HG03439 (cell line): Measurements from ENCODE around the gene GSTM2.
"Not testable (repeated sequence)": the region's sequence is repeated elsewhere in the genome, so short reads cannot be mapped to it uniquely, and the experiment has no call there.

ENCODE experiments used
- ATAC-seq: cut with Tn5 transposase; IDR thresholded peaks from one replicate; pipeline ENCODE4 v1.9.1; 2021; ENCODE audit warnings: mild to moderate bottlenecking, moderate library complexity; ENCODE audit not compliant: unreplicated experiment

Gene GSTM2

DNA sequence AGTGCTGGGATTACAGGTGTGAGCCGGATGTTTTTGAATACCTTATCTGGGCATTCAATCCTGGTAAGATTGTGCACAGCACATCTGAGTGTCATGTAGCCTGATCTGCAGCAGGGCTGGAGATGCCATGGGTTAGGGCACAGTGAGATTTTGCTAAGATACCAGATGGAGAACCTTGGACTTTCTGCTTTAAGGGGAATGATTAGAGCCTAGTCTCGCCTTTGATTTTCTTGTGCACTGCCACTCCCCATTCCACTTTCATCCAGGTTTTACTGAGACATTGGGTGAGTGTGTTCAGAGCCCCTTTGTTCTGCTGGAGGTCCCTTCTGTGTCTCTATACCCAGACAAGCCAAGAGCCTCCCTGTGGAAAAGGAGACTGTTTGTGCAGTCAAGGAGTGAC is 6.0 kb downstream of the GSTM2 start:
- ATAC-seq, result not testable (repeated sequence)

DNA sequence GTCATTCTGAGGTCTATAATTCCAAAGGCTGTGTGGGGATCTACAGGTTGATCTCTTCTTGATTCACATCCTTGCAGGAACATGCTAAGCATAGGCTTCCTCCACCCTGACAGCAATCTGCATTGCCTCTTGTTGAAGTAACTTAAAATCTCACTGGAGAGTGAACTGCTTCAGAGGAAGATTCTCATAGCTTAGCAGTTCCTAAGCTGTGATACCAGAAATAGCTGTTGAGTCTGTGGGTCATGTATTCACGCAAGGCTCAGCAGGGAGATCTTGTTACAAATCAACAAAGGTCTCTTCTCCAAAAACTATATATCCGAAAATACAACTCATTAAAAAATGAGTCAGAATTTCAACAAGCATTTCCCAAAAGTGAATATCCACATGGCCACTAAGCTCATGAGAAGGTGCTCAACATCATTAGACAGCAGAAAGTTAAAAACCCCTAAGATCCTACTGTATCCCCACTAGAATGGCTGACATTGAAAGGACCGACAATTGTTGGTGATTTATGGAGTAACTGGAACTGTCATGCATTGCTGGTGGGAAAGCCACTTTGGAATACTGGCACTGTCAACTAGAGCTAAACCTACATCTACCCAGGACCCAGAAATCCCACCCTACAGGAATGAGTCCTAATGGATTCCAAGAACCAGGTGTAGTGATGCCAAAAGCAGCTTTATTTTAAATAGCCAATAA is 9.0 kb downstream of the GSTM2 start:
- not testable (repeated sequence) for ATAC-seq

DNA sequence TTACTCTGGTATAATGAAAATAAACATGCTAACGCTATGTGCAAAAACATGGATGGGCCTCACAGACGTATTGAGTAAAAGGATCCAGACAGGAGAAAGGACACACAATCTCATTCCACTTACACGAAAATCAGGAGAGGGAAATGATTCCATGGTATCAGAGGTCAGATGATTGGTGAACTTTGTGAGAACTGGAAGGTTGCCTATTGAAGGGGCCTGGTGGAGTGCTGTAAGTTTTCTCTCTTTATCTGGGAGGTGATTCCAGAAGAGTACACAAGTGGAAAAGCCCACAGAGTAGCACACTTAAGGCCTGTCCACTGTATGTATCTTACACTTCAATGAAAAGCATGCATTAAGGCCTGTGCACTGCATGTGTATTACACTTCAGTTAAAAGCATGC is 9.6 kb downstream of the GSTM2 start:
- ATAC-seq, result no peak

DNA sequence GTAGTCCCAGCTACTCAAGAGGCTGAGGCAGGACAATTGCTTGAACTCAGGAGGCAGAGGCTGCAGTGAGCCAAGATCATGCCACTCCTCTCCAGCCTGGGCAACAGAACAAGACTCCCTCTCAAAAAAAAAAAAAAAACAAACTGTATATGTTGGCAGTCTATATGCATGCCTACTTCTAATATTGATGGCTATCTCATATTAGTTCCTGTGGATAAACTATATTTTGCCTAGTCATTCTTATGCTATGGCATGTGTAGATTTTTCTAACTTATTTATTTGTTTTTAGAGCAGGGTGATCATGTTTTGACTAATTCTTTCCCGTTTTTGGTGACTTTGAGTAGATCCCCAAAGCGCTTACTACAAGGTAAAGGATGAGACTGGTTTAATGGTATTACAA is 10.8 kb downstream of the GSTM2 start:
- not testable (repeated sequence) for ATAC-seq

DNA sequence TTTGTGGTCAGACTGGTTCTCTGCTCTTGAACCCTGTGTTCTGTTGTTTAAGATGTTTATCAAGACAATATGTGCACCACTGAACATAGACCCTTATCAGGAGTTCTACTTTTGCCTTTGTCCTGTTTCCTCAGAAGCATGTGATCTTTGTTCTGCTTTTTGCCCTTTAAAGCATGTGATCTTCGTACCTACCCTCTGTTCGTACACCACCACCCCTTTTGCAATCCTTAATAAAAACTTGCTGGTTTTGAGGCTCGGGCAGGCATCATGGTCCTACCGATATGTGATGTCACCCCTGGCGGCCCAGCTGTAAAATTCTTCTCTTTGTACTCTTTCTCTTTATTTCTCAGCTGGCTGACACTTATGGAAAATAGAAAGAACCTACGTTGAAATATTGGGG is 16.9 kb downstream of the GSTM2 start:
- not testable (repeated sequence) for ATAC-seq

DNA sequence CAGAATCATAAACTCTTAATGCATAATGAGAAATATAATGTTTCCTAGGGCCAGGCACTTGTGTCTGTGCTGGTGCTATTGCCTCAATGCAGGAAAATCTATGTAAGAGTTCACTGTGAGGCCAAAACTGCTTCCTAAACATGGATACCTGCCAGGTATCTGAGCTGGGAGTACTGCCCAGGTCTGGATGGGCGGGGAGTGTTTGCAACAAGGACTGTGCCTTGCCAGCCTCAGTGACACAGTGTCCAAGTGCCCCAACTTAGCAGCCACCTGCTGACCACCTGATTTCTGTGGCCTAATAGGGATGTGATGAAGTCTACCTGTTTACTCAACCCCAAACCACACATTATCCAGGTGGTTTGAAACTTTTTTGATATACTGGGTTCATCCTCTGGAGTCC is 17.5 kb downstream of the GSTM2 start:
- not testable (repeated sequence) for ATAC-seq

DNA sequence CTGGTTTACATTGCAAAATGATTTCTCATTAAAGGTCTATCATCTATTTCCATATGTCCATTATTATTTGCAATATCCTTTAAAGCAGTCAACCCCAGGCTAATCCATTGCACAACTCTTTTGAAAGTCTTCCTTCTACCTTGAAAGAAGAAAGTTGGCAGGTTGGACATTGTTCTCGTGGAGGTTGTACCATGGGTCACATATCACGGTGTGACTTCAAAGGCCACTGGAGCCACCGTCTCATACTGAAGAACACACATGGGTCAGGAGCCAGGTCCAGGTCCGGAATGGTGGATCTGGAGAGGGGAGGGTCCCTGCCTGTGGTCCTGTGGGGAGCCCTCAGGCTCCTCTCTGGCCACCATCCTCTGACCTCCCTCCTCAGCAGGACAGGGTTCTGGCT is 18.0 kb downstream of the GSTM2 start:
- ATAC-seq, result not testable (repeated sequence)

DNA sequence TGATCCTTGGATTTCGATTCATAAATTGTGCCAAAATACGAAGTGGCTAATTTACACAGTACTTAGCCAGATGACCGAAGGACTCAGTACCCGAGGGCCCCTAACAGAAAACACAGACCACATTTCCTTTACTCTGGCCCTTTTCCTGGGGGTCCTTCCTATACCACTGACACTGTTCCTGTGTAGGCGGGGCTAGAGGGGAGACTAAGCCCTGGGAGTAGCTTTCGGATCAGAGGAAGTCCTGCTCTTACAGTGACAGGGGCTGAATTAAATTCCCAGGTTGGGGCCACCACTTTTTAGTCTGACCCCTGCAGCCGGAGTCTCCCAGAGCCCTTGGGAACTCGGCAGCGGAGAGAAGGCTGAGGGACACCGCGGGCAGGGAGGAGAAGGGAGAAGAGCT is 19.3 kb downstream of the GSTM2 start:
- ATAC-seq, result not testable (repeated sequence)

DNA sequence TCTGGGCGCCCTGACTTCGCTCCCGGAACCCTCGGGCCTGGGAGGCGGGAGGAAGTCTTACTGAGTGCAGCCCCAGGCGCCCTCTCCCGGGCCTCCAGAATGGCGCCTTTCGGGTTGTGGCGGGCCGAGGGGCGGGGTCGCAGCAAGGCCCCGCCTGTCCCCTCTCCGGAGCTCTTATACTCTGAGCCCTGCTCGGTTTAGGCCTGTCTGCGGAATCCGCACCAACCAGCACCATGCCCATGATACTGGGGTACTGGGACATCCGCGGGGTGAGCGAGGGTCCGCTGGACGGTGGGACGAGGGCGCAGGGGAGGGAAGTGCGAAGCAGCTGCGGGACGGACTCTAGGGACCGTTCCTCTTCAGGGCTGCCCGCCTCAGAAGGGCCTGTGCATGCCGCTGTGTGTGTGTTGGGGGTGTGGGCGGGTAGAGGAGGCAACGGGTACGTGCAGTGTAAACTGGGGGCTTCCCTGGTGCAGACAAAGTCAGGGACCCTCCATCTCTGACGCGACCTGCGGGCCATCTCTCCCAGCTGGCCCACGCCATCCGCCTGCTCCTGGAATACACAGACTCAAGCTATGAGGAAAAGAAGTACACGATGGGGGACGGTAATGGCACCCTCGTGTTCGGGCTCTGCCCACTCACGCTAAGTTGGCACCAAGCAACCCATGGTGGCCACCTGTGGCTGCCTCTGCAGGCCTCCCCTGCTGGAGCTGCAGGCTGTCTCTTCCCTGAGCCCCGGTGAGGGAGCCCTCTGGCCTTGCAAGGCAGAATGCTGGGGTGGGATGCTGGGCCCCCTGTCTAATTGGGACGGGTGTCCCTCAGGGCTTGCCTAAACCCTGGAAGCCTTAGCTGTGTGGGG is 20.0 kb downstream of the GSTM2 start, which contains the start of gene GSTM1:
GSTM1 (plus strand) TSS at position 177 of the 859 bp plus-strand sequence; CDS start at position 234, 57 bp downstream.
- peak; percentile 94 for ATAC-seq

DNA sequence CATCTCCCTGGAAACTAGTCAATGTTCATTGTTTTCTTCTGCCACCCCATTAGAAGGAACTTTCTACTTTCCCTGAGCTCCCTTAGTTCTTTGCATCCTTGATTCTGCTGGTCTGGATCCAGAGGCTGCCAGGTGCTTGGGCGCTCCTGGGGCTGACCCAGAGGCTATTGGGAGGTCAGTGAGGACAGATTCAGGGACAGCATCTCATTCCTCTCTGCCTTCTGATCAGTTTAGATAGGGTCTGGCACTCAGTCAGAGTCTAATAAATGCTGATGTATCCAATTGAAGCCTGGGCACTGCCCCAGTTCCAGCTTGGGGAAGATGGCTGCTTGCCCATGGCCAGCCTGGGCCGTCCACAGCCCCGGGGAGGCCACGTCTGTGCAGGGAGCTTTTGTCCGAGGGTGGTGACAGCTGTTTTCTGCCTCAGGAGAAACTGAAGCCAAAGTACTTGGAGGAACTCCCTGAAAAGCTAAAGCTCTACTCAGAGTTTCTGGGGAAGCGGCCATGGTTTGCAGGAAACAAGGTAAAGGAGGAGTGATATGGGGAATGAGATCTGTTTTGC is 22.1 kb downstream of the GSTM2 start:
- ATAC-seq, result no peak

DNA sequence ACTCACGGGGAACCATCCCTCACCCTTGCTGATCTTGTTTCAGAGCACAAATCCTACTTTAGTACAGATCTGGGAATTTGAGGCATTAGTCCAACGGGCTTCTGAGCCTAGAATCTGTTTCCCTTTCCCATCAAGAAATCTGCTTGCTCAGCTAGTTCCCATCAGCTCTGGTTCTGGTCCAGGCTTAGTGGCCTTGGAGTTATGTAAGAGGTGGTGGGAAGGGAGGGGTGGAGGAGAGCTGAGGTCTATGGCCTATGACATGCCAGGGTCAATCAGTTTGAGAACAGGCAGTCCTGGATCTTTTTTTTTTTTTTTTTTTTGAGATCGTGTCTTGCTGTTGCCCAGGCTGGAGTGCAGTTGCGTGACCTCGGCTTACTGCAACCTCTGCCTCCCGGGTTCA is 23.9 kb downstream of the GSTM2 start:
- no peak for ATAC-seq

DNA sequence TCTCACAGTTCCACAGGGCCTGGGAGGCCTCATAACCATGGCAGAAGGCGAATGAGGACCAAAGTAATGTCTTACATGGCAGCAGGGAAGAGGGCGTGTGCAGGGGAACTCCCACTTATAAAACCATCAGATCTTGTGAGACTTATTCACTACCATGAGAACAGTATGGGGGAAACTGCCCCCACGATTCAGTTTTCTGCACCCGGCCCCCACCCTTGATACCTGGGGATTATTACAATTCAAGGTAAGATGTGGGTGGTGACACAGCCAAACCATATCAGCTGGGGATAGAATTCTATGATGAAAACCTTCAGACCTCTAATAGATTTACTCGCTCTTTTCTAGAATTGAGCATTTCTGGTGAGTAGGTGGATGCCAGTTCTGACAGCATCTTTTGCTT is 26.5 kb downstream of the GSTM2 start:
- not testable (repeated sequence) for ATAC-seq

DNA sequence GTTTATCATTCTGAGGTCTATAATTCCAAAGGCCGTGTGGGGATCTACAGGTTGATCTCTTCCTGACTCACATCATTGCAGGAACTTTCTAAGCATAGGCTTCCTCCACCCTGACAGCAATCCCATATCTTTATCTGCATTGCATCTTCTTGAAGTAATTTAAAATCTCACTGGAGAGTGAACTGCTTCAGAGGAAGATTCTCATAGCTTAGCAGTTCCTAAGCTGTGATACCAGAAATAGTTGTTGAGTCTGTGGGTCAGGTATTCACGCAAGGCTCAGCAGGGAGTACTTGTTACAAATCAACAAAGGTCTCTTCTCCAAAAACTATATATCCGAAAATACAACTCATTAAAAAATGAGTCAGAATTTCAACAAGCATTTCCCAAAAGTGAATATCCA is 27.3 kb downstream of the GSTM2 start:
- not testable (repeated sequence) for ATAC-seq

DNA sequence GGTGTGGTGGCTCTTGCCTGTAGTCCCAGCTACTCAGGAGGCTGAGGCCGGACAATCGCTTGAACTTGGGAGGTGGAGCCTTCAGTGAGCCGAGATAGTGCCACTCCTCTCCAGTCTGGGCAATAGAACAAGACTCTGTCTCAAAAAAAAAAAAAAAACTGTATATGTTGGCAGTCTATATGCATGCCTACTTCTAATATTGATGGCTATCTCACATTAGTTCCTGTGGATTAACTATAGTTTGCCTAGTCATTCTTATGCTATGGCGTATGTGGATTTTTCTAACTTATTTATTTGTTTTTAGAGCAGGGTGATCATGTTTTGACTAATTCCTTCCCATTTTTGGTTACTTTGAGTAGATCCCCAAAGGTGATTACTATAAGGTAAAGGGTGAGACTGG is 29.2 kb downstream of the GSTM2 start:
- no peak for ATAC-seq

DNA sequence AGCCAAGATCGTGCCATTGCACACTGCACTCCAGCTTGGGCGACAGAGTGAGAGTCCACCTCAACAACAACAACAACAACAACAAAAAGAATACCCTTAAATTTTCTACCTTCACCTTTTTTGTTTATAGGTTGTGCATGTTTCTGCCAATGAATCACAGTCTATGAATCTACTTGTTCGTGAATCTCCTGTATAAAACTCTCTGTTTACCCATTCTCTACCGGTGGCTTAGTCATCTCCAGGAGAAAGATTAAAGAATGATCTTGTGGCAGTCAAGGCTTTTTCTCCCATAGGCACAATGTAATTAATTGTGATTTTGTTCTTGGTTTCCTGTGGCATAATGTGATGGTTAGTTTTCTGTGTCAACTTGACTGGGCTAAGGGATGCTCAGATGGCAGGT is 30.0 kb downstream of the GSTM2 start:
- not testable (repeated sequence) for ATAC-seq

DNA sequence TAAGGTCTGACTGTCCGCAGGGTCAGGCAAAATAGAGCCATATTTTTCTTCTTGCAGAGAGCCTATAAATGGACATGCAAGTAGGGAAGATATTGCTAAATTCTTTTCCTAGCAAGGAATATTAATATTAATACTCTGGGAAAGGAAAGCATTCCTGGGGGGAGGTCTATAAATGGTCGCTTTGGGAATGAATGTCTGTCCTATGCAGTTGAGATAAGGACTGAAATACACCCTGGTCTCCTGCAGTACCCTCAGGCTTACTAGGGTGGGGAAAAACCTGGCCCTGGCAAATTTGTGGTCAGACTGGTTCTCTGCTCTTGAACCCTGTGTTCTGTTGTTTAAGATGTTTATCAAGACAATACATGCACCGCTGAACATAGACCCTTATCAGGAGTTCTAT is 35.1 kb downstream of the GSTM2 start:
- ATAC-seq, result not testable (repeated sequence)

DNA sequence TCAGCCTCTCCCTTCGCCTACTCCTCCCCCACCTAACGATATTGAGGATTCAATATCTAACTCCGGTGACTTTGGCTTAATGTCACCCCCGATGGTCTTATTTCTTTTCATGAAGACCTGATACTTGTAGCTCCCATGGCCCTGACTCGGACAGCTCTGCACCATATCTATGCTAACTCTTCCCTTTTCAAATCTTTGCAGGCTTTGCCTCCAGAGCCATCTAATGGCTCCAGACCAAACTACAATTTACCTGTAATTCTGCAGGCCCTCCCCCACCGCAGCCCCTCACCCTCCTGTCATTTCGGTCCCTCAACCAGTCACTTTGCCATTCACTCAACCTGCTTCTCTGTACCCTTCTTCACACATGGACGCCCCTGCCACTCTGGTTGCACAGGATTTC is 36.3 kb downstream of the GSTM2 start:
- ATAC-seq, result no peak

DNA sequence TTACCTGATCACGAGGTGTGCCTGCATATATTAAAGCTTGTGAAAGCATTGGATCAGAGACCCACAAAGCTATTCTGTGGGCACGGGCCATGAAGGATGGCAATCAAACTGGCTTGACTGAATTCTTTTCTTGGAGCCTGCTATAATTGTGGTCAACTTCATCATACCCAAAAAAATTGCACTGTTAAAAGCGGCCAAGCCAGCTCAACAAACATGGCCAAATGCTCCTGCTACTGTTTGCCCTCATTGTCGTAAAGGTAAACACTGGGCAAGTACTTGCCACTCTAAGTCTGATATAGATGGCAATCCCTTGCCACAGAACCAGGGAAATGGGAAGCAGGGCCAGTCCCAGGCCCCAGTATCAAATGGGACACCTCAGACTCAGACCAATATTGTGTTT is 37.6 kb downstream of the GSTM2 start:
- ATAC-seq, result no peak

DNA sequence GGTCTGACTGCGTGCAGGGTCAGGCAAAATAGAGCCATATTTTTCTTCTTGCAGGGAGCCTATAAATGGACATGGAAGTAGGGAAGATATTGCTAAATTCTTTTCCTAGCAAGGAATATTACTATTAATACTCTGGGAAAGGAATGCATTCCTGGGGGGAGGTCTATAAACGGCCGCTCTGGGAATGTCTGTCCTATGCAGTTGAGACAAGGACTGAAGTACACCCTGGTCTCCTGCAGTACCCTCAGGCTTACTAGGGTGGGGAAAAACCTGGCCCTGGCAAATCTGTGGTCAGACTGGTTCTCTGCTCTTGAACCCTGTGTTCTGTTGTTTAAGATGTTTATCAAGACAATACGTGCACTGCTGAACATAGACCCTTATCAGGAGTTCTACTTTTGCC is 41.1 kb downstream of the GSTM2 start:
- ATAC-seq, result not testable (repeated sequence)

DNA sequence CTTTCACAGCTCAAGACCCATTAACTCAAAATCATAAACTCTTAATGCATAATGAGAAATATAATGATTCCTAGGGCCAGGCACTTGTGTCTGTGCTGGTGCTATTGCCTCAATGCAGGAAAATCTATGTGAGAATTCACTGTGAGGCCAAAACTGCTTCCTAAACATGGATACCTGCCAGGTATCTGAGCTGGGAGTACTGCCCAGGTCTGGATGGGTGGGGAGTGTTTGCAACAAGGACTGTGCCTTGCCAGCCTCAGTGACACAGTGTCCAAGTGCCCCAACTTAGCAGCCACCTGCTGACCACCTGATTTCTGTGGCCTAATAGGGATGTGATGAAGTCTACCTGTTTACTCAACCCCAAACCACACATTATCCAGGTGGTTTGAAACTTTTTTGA is 42.0 kb downstream of the GSTM2 start:
- ATAC-seq, result not testable (repeated sequence)

DNA sequence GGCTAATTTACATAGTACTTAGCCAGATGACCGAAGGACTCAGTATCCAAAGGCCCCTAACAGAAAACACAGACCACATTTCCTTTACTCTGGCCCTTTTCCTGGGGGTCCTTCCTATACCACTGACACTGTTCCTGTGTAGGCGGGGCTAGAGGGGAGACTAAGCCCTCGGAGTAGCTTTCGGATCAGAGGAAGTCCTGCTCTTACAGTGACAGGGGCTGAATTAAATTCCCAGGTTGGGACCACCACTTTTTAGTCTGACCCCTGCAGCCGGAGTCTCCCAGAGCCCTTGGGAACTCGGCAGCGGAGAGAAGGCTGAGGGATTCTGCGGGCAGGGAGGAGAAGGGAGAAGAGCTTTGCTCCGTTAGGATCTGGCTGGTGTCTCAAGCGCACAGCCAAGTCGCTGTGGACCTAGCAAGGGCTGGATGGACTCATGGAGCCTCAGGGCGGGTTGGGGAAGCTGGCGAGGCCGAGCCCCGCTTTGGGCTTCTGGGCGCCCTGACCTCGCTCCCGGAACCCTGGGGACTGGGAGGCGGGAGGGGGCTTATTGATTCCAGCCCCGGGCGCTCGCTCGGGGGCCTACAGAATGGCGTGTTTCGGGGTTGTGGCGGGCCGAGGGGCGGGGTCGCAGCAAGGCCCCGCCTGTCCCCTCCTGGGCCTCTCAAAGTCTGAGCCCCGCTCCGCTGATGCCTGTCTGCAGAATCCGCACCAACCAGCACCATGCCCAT is 43.9 kb downstream of the GSTM2 start, which contains the start of gene GSTM5:
GSTM5 (plus strand) TSS at position 659 of the 728 bp plus-strand sequence; CDS start at position 721, 62 bp downstream.
- not testable (repeated sequence) for ATAC-seq
